ENCODE data around the gene B3GALT5.

Gene B3GALT5

GRCh38 chr21:39707316-39707715, 94.6 kb downstream of the B3GALT5 start:
- no peak for DNase-seq

- no peak for DNase-seq
Measured at GRCh38 chr21:39710866-39711265, 98.1 kb downstream of the B3GALT5 start.

GRCh38 chr21:39712273-39712672, 99.5 kb downstream of the B3GALT5 start:
- DNase-seq, result no peak

GRCh38 chr21:39712976-39713375, 100.2 kb downstream of the B3GALT5 start:
- no peak for DNase-seq

DNA sequence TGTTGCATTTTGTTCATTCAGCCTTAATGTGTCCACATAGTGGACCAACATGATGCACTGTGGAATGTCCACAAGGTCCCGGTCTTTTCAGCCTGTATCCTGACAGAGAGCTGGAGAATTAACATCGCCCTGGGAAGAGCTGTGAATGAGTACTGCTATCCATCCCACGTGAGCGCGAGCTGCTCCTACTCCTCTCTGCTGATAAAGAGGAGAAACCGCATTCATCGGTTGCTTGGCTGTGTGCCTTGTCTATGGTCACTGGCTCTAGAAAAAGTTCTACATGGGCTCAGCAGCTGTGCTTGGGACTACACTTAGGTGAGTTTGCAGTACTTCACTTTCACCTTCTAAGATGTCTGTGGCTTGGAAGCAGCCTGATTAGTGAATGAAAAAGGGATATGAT, 101.2 kb downstream of the B3GALT5 start:
- no peak for DNase-seq

- no peak for DNase-seq
Measured at GRCh38 chr21:39714331-39714730, 101.6 kb downstream of the B3GALT5 start.

DNA sequence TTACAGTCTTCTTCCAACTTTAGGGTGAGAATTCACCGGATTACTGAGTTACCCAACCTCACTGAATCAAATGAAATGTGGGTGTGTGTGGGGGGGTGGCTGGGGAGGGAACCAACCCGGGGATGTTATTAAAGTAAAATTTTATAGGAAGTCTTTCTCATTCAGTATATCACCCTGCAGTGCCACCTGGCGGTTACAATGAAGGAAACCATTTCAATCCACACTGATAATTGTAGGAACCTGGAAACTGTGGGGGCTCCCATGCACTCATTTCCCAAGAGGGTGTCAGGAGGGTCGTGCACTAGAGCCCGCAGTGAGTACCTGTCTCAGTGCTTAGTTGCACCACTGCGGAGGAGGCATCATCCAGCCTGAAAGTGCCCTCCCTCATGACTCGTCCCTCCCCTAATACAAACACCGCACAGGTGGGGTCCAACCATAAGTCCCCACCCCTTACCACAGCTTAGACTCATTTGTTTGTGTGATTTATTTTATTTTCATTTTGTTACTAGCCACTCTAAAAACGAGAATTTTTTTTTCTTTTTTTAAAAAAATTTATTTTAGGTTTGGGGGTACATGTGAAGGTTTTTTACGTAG, 103.2 kb downstream of the B3GALT5 start:
- DNase-seq, result peak; percentile 47

- no peak for DNase-seq
Measured at GRCh38 chr21:39720126-39720778, 107.5 kb downstream of the B3GALT5 start.

GRCh38 chr21:39721885-39722284, 109.1 kb downstream of the B3GALT5 start:
- no peak for DNase-seq
